Glutamatergic neuron (in vitro differentiated cells): ENCODE measurements around the gene LRRC2. TPM values are rescaled to one million over a fixed set of nuclear protein-coding genes. Genes with fewer than 3 reads are reported as not detected.

Experiments
- DNase-seq: peaks from one replicate; pipeline ENCODE4 v3.0.0; 2022
- H3K27ac Mint-ChIP-seq: one replicate; pipeline ENCODE4 v1.8.0; 2020; ENCODE audit warnings: mild to moderate bottlenecking, mixed read lengths, inconsistent platforms; ENCODE audit not compliant: unreplicated experiment
- H3K27me3 Mint-ChIP-seq: one replicate; pipeline ENCODE4 v1.8.0; 2020; ENCODE audit warnings: mild to moderate bottlenecking, moderate library complexity, mixed read lengths, inconsistent platforms; ENCODE audit not compliant: unreplicated experiment
- H3K36me3 Mint-ChIP-seq: one replicate; pipeline ENCODE4 v1.8.0; 2020; ENCODE audit warnings: mild to moderate bottlenecking, mixed read lengths, inconsistent platforms; ENCODE audit not compliant: unreplicated experiment
- H3K4me1 Mint-ChIP-seq: one replicate; pipeline ENCODE4 v1.8.0; 2020; ENCODE audit warnings: mild to moderate bottlenecking, low read depth, mixed read lengths, inconsistent platforms; ENCODE audit not compliant: unreplicated experiment
- H3K4me3 Mint-ChIP-seq: one replicate; pipeline ENCODE4 v1.8.0; 2020; ENCODE audit warnings: mild to moderate bottlenecking, mixed read lengths, inconsistent platforms; ENCODE audit not compliant: unreplicated experiment
- H3K9me3 Mint-ChIP-seq: one replicate; pipeline ENCODE4 v1.8.0; 2020; ENCODE audit warnings: mild to moderate bottlenecking, moderate library complexity, mixed read lengths, inconsistent platforms; ENCODE audit not compliant: unreplicated experiment
- CTCF ChIP-seq: fragments of 200-600 bp; sonication (generic); IDR thresholded peaks from one replicate; pipeline ENCODE4 v1.5.0; 2021; ENCODE audit not compliant: partially characterized antibody, unreplicated experiment
- total RNA-seq: library from RNA; stranded (reverse); fragmentation: NEBNext Ultra II Directional; extraction: Animal tissue kit (Norgen Biotek cat#: 25700); gene quantifications from one replicate; pipeline ENCODE4 v1.2.1, GENCODE V29; 2021; ENCODE audit not compliant: unreplicated experiment

The LRRC2 gene
- total RNA-seq, 1 donor from 2014 or later = not detected

GRCh38 chr3:46612324-46612723 is 46.2 kb upstream of the LRRC2 start, which contains the start of gene FAM240A:
TSS of gene FAM240A (plus strand) at chr3:46612525. CDS start at chr3:46612684, 159 bp downstream.
- Mint-ChIP-seq H3K4me3 (no peak within 1 kb of the TSS), H3K9me3 (peaks cover 2% of the 10 kb centered on the region), H3K27me3 (peaks cover 5% of the 10 kb centered on the region), H3K27ac (no peak within 1 kb of the TSS), H3K36me3 (no peaks in the 10 kb centered on the region), H3K4me1 (peaks cover 5% of the 10 kb centered on the region)
- no peak for TF ChIP-seq CTCF
- no peak for DNase-seq

GRCh38 chr3:46609944-46610722 is 44.0 kb upstream of the LRRC2 start:
- DNase-seq = no peak

GRCh38 chr3:46609212-46609721 is 43.2 kb upstream of the LRRC2 start:
- no peaks in the 10 kb centered on the region for H3K36me3 Mint-ChIP-seq
- no peak for TF ChIP-seq CTCF
- no peak overlapping the region for H3K27ac Mint-ChIP-seq
- H3K4me3 Mint-ChIP-seq = no peak overlapping the region
- peaks cover 2% of the 10 kb centered on the region for H3K9me3 Mint-ChIP-seq
- H3K27me3 Mint-ChIP-seq = peaks cover 3% of the 10 kb centered on the region
- no peak for DNase-seq
- H3K4me1 Mint-ChIP-seq = peaks cover 5% of the 10 kb centered on the region

More at GRCh38 chr3:46609944-46610722, 44.0 kb upstream of the LRRC2 start:
- no peaks in the 10 kb centered on the region for H3K36me3 Mint-ChIP-seq
- no peak overlapping the region for H3K27ac Mint-ChIP-seq
- peaks cover 3% of the 10 kb centered on the region for H3K27me3 Mint-ChIP-seq
- H3K9me3 Mint-ChIP-seq = peaks cover 2% of the 10 kb centered on the region
- no peak for TF ChIP-seq CTCF
- H3K4me1 Mint-ChIP-seq = peaks cover 5% of the 10 kb centered on the region
- H3K4me3 Mint-ChIP-seq = no peak overlapping the region

DNA sequence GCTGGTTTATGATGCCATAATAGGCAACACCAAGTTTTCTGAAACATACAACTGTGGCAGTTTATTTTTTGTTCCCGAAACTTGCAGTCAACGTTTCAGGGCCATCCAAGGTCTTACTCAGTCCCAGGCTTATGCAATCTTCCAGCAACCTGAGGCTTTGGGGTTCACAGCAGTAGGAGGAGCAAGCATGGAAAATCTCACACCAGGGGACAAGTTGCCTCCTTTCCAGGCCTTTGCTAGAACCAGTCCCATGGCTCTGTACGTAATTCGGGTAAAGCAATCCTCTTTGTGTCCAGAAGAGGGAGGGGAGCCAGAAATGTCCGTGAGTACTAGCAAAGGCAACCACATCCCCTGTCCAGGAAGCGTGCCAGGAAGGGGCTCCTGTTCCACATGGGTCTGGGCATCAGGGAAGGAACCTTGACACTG is 41.5 kb upstream of the LRRC2 start:
- TF ChIP-seq CTCF = peak; percentile 18
- Mint-ChIP-seq H3K4me3 (no peak overlapping the region), H3K4me1 (peaks cover 4% of the 10 kb centered on the region), H3K27me3 (no peaks in the 10 kb centered on the region), H3K9me3 (peaks cover 2% of the 10 kb centered on the region), H3K36me3 (no peaks in the 10 kb centered on the region), H3K27ac (no peak overlapping the region)
- no peak for DNase-seq

- no peak overlapping the region for H3K4me3 Mint-ChIP-seq
- TF ChIP-seq CTCF = no peak
- H3K9me3 Mint-ChIP-seq = no peaks in the 10 kb centered on the region
- no peaks in the 10 kb centered on the region for H3K27me3 Mint-ChIP-seq
- DNase-seq = no peak
- H3K4me1 Mint-ChIP-seq = no peaks in the 10 kb centered on the region
- no peak overlapping the region for H3K27ac Mint-ChIP-seq
- no peaks in the 10 kb centered on the region for H3K36me3 Mint-ChIP-seq
These were observed 38.0 kb upstream of the LRRC2 start for GRCh38 chr3:46604127-46604526.
